ENCODE data around the gene SPAG4.

- TF ChIP-seq FOXM1 (IDR thresholded peaks at IDR 0.05; ENCODE audit: borderline replicate concordance, low read depth), result no peak
- TF ChIP-seq EP300 (IDR thresholded peaks at IDR 0.05; ENCODE audit: borderline replicate concordance), result no peak
- no peak for TF ChIP-seq NFIC (IDR thresholded peaks at IDR 0.05)
- no peak for TF ChIP-seq CEBPB (IDR thresholded peaks at IDR 0.05)
- no peak for TF ChIP-seq REST (IDR thresholded peaks at IDR 0.05; ENCODE audit: low read depth)
- TF ChIP-seq ZBTB7A (IDR thresholded peaks at IDR 0.05; ENCODE audit: low read depth), result no peak
- no peak for TF ChIP-seq YY1 (IDR thresholded peaks at IDR 0.05; ENCODE audit: low read depth)
- TF ChIP-seq, protein P1, sequence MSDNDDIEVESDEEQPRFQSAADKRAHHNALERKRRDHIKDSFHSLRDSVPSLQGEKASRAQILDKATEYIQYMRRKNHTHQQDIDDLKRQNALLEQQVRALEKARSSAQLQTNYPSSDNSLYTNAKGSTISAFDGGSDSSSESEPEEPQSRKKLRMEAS (IDR thresholded peaks at IDR 0.05), result no peak
Measured at GRCh38 chr20:35582741-35583404, 32.8 kb upstream of the SPAG4 start.

All from Ishikawa (cell line).